ENCODE results near the gene SEC14L1. TPM values are rescaled to one million over a fixed set of nuclear protein-coding genes. Genes with fewer than 3 reads are reported as not detected.
A peak's percentile ranks its signal among the peaks of the same experiment; 100 is the strongest.

SEC14L1 gene
- total RNA-seq, 1 experiment from 2014 or later: 81.0 TPM

- ATAC-seq (no peak), DNase-seq (ENCODE audit: low spot score) (no peak)
- Mint-ChIP-seq H3K27ac (no peak overlapping the region), H3K27me3 (ENCODE audit: low read depth) (peaks cover 2% of the 10 kb centered on the region; the same call in 1 of the 2 replicates), H3K4me1 (peaks cover 16% of the 10 kb centered on the region), H3K4me3 (no peak overlapping the region), H3K36me3 (no peaks in the 10 kb centered on the region), H3K9me3 (no peaks in the 10 kb centered on the region)
- ChIA-PET CTCF (interaction anchor here (0.7 to 2.1 kb wide), 3 partner anchors 9 to 161 kb away, joined by 3 to 6 read pairs (median 4); no protein-coding TSS in a partner anchor), POLR2A (no interaction called here)
- no peak for TF ChIP-seq HMGA2 (CRISPR knock-in tag; IDR thresholded peaks at IDR 0.05)
- TF ChIP-seq GABPB1 (CRISPR knock-in tag; IDR thresholded peaks at IDR 0.05): 0 out of 2 replicates have a peak, but pooled peaks have one; percentile 15
Measured at GRCh38 chr17:77257596-77258458, 117.1 kb downstream of the SEC14L1 start.

GRCh38 chr17:77258638-77259037 is 117.9 kb downstream of the SEC14L1 start:
- DNase-seq (ENCODE audit: low spot score) (no peak), ATAC-seq (no peak)
- H3K4me1 Mint-ChIP-seq: peaks cover 12% of the 10 kb centered on the region
- ChIA-PET POLR2A (no interaction called here), CTCF (interaction anchor here (0.7 kb wide), 1 partner anchor 202 kb away, joined by 3 read pairs; no protein-coding TSS in a partner anchor)
- no peak overlapping the region for H3K27ac Mint-ChIP-seq
- H3K9me3 Mint-ChIP-seq: no peaks in the 10 kb centered on the region
- H3K4me3 Mint-ChIP-seq: no peak overlapping the region
- no peaks in the 10 kb centered on the region for H3K36me3 Mint-ChIP-seq
- TF ChIP-seq, protein P1, sequence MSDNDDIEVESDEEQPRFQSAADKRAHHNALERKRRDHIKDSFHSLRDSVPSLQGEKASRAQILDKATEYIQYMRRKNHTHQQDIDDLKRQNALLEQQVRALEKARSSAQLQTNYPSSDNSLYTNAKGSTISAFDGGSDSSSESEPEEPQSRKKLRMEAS (CRISPR knock-in tag; IDR thresholded peaks at IDR 0.05): no peak
- no peak for TF ChIP-seq E2F1 (CRISPR knock-in tag; IDR thresholded peaks at IDR 0.05)
- no peak for TF ChIP-seq AR (CRISPR knock-in tag; IDR thresholded peaks at IDR 0.05)
- TF ChIP-seq FOXP4 (CRISPR knock-in tag; IDR thresholded peaks at IDR 0.05): no peak
- TF ChIP-seq ESRRA (CRISPR knock-in tag; IDR thresholded peaks at IDR 0.05; ENCODE audit: borderline replicate concordance): no peak
- no peak for TF ChIP-seq GTF2I (CRISPR knock-in tag; conservative IDR thresholded peaks at IDR 0.05)
- H3K27me3 Mint-ChIP-seq (ENCODE audit: low read depth): peaks cover 2% of the 10 kb centered on the region; the same call in 1 of the 2 replicates

- Mint-ChIP-seq H3K27ac (no peak overlapping the region), H3K9me3 (no peaks in the 10 kb centered on the region), H3K27me3 (ENCODE audit: low read depth) (no peaks in the 10 kb centered on the region), H3K4me3 (no peak overlapping the region), H3K36me3 (no peaks in the 10 kb centered on the region), H3K4me1 (peaks cover 16% of the 10 kb centered on the region)
- ChIA-PET POLR2A (no interaction called here), CTCF (interaction anchor here (1.0 to 1.1 kb wide), 2 partner anchors 12 to 65 kb away, joined by 3 to 4 read pairs; no protein-coding TSS in a partner anchor)
- ATAC-seq (no peak; the same call in 1 of the 2 replicates), DNase-seq (ENCODE audit: low spot score) (no peak)
- TF ChIP-seq, protein P2, sequence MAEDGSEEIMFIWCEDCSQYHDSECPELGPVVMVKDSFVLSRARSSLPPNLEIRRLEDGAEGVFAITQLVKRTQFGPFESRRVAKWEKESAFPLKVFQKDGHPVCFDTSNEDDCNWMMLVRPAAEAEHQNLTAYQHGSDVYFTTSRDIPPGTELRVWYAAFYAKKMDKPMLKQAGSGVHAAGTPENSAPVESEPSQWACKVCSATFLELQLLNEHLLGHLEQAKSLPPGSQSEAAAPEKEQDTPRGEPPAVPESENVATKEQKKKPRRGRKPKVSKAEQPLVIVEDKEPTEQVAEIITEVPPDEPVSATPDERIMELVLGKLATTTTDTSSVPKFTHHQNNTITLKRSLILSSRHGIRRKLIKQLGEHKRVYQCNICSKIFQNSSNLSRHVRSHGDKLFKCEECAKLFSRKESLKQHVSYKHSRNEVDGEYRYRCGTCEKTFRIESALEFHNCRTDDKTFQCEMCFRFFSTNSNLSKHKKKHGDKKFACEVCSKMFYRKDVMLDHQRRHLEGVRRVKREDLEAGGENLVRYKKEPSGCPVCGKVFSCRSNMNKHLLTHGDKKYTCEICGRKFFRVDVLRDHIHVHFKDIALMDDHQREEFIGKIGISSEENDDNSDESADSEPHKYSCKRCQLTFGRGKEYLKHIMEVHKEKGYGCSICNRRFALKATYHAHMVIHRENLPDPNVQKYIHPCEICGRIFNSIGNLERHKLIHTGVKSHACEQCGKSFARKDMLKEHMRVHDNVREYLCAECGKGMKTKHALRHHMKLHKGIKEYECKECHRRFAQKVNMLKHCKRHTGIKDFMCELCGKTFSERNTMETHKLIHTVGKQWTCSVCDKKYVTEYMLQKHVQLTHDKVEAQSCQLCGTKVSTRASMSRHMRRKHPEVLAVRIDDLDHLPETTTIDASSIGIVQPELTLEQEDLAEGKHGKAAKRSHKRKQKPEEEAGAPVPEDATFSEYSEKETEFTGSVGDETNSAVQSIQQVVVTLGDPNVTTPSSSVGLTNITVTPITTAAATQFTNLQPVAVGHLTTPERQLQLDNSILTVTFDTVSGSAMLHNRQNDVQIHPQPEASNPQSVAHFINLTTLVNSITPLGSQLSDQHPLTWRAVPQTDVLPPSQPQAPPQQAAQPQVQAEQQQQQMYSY (CRISPR knock-in tag; IDR thresholded peaks at IDR 0.05): no peak
- TF ChIP-seq, protein P3, sequence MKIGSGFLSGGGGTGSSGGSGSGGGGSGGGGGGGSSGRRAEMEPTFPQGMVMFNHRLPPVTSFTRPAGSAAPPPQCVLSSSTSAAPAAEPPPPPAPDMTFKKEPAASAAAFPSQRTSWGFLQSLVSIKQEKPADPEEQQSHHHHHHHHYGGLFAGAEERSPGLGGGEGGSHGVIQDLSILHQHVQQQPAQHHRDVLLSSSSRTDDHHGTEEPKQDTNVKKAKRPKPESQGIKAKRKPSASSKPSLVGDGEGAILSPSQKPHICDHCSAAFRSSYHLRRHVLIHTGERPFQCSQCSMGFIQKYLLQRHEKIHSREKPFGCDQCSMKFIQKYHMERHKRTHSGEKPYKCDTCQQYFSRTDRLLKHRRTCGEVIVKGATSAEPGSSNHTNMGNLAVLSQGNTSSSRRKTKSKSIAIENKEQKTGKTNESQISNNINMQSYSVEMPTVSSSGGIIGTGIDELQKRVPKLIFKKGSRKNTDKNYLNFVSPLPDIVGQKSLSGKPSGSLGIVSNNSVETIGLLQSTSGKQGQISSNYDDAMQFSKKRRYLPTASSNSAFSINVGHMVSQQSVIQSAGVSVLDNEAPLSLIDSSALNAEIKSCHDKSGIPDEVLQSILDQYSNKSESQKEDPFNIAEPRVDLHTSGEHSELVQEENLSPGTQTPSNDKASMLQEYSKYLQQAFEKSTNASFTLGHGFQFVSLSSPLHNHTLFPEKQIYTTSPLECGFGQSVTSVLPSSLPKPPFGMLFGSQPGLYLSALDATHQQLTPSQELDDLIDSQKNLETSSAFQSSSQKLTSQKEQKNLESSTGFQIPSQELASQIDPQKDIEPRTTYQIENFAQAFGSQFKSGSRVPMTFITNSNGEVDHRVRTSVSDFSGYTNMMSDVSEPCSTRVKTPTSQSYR (CRISPR knock-in tag; IDR thresholded peaks at IDR 0.05): no peak
- TF ChIP-seq AR (CRISPR knock-in tag; IDR thresholded peaks at IDR 0.05) (no peak), E2F1 (CRISPR knock-in tag; IDR thresholded peaks at IDR 0.05) (no peak)
Measured at GRCh38 chr17:77264617-77265230, 124.0 kb downstream of the SEC14L1 start.

All from WTC11 (cell line).